GM19324 (cell line): ENCODE results near the gene SENP2.
"Not testable (repeated sequence)": the region's sequence is repeated elsewhere in the genome, so short reads cannot be mapped to it uniquely, and the experiment has no call there.

Source experiments
- ATAC-seq: cut with Tn5 transposase; IDR thresholded peaks from one replicate; pipeline ENCODE4 v1.9.1; 2021; ENCODE audit warnings: mild to moderate bottlenecking, moderate library complexity; ENCODE audit not compliant: unreplicated experiment, low FRiP score

The SENP2 gene

DNA sequence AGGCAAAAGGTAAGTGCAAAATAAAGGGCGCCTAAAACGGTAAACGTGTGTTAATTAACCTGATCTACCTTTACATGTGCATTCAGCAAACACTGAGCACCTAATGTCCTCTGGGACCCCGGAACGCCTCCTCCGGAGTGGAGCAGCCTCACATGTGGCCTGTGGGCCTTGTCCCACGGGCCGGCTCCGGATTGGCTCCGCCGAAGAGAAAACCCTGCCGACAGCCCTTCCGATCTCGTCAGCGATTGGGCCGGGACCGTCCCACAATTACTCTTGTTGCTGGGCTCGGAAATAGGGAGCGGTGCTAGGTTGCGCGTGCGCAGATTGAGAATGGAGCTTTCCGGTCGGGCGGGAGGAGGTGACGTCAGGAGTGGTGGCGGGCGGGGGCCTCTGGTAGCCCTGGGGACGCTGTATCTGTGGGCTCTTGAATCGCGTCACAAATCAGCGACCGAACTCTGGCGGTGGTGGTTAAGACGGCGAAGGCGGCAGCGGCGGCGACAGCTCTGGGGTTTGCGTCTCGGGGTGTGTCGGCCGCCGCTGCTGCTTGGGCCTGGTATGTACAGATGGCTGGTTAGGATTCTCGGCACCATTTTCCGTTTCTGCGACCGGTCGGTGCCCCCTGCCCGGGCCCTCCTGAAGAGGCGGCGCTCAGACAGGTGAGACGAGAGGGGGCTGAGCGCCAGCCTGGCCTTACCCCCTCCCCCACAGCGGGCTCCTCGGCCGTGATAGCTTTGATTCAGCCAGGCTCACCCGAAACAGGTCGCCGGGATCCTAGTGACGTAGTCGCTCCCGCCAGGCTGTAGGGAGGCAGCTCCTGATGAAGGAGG lies at the start of gene SENP2:
TSS of gene SENP2 (plus strand) at position 437 of the 827 bp plus-strand sequence. CDS start at position 556, 119 bp downstream.
- peak; percentile 93 for ATAC-seq

DNA sequence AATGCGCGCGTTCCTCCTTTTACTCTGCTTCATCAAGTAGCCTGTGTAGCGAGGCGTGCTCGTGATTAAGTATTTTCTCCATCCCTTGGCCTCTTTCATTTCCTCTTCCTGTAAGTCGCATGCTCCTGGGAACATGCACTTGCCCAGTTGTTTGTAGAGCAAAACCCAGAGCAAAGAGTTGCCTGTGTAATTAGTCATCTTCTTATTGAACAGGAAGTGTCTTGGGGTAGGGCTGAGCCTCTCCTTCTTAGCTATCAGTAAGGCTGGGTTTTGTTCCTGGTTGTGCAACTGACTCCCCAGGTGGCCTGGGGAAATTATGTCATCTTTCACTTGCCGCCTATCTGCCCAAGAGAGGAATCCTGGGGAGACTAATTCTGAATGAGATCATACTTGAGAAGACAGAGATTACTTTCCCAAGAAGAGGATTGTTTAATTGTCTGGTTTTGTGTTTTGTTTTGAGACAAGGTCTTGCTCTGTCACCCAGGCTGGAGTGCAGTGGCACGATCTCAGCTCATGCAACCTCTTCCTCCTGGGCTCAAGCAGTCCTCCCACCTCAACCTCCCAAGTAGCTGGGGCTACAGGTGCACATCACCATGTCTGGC lies 48.6 kb upstream of the SENP2 start:
- peak; percentile 97 for ATAC-seq

GRCh38 chr3:185539934-185540333 lies 46.2 kb upstream of the SENP2 start:
- ATAC-seq, result no peak

GRCh38 chr3:185540695-185541094 lies 45.4 kb upstream of the SENP2 start:
- ATAC-seq, result no peak

GRCh38 chr3:185549122-185549521 lies 37.0 kb upstream of the SENP2 start:
- no peak for ATAC-seq

GRCh38 chr3:185549651-185550111 lies 36.4 kb upstream of the SENP2 start:
- no peak for ATAC-seq

DNA sequence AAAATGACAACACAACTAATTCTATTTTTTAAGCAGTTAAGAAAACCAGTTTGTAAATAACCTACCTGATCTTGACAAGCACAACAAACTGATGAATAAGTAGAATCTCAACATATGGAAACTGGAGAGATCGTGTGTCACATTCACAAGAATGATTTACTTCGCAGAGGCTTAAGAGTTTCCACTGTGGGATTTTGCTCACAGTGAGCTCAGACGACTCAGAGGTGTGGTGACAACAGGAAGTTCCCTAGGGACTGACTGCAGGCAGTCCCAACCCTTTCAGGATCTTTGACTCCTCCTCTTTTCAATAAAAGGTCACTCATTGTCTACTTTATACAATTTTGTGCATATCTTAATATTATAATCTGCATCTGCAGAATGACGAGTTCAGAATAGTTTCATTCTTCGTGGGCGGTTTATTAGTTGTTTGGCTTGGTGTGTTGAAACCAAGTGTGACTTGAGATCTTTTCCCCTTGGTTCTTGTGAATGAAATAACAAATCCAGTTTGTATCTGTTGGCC lies 33.7 kb upstream of the SENP2 start, which contains the start of gene LIPH:
TSS of gene LIPH (minus strand) at position 231 of the 520 bp plus-strand sequence. CDS start at position 114, 117 bp downstream.
- peak; percentile 64 for ATAC-seq

GRCh38 chr3:185555101-185555501 lies 31.0 kb upstream of the SENP2 start:
- no peak for ATAC-seq

DNA sequence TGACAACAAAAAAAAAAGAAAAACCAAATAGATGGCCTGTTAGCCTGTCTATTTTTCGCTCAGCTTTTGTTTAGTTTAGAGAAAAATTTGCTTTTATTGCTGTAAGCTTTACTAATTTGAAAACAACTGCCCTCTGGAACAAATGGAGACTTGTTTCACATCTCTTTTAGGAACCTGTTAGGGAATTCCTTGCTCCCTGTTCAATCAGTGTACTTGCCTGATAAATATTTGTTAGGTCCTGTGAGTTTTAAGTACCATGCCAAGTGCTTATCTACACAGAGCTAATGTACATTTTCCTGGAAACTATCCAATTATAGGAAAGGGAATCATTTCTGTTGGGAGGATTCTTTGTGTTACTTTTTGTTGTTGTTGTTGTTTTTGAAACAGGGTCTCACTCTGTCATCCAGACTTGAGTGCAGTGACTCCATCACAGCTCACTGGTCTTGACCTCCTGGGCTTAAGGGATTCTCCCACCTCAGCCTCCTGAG lies 30.2 kb upstream of the SENP2 start:
- no peak for ATAC-seq

DNA sequence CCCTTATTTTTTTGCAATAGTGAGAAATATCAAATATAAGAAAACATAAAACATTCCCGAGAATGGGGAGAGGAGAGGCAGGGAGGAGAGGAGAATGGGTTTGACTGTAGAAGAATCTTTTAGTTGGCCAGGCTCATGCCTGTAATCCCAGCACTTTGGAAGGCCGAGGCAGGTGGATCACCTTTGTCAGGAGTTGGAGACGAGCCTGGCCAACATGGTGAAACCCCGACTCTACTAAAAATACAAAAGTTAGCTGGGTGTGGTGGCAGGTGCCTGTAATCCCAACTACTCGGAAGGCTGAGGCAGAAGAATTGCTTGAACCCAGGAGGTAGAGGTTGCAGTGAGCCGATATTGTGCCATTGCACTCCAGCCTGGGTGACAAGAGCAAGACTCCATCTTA lies 29.5 kb upstream of the SENP2 start:
- ATAC-seq, result not testable (repeated sequence)

DNA sequence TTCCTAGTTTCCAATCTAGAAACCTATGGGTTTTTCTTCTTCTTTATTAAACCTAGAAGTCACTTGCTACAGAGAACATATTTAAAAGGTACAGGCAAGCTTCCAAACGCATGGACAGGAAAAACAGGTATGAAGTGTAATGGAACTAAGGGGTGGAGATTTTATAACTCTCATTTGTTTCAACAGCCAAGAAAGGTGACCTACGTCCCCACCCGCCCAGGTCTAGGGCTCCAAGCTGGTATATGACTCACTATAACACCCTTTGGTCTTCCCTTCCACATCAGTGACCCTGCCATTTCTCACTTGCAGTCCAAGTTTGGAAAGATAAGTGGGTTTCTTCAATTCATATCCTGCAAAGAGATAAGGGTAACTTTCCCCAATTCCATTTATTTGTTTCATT lies 27.7 kb upstream of the SENP2 start:
- ATAC-seq, result no peak

DNA sequence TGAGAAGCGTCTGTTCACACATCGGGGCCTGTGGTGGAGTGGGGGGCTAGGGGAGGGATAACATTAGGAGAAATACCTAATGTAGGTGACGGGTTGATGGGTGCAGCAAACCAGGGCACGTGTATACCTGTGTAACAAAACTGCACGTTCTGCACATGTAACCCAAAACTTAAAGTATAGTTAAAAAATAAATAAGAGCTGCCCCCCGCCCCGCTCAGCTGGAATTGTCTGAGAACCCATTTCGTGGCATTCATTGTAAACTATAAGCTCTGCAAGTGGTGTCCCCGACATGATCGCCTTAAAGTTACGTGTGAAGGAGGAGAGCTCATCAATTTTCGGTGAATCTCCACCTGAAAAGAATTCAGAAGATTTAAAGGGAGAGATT lies 26.4 kb upstream of the SENP2 start:
- ATAC-seq, result no peak

DNA sequence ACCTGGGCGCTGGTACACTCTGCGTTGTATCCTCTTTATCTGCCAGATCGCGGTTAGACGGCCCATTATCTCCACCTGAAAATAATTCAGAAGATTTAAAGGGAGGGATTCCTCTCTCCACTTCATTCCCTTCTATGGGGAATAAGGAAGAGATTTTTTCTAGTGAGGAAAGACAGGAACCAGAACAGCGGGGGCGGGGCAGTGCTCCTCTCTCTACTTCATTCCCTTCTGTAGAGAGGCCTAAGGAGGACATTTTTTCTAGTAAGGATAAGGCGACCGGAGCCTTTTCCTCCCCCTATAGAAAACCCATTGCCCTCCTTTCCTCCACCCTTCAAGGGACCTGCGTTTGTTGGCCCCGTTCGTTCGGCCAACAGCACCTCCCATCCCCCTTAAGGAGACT lies 25.4 kb upstream of the SENP2 start:
- ATAC-seq, result no peak

DNA sequence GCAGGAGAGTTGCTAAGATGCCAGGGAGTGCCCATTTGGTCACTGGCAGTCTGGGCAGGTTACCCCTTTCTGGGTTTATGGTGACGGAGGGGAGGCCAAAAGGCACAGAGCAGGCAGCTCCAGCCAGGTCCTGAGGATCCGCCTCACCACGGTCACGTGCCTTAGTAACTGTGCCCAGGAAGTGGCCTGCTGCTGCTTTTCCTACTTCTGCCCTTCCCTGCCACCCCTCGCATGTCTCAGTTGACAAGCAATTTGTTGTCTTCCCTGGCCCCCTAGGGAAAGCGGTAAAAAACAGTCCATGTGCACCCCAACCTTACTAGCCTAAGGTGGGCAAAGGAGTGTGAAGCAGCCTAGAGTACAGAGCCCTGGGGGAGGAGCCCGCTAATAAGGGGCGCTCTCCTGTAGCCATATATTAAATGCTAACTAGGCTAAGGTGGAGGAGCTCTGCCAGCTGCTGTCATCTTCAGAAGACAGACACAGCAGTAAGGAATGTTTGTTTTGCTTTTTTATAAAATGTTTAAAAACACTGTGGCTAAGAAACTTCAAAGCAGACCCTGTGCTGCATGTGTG lies 24.6 kb upstream of the SENP2 start:
- no peak for ATAC-seq

DNA sequence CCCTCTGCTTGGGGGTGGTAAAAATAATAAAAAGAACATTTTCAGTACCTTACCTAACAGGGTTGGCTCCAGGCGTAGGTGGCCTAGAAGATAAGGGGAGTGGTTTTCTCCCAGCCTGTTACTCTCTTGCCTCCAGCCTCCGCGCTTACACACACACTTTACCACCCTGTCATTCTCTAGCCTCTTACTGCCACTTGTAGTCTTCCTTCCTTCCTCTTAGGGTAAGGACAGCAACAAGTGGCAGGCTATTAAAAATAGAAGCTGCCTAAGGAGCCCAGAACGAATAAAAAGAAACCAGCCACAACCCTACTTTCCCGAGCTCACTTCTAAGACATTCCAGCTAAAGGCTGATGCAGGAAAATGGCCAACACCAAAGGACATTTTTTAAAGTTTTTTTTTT lies 24.1 kb upstream of the SENP2 start:
- ATAC-seq, result no peak

GRCh38 chr3:185572183-185572582 lies 13.9 kb upstream of the SENP2 start:
- no peak for ATAC-seq

DNA sequence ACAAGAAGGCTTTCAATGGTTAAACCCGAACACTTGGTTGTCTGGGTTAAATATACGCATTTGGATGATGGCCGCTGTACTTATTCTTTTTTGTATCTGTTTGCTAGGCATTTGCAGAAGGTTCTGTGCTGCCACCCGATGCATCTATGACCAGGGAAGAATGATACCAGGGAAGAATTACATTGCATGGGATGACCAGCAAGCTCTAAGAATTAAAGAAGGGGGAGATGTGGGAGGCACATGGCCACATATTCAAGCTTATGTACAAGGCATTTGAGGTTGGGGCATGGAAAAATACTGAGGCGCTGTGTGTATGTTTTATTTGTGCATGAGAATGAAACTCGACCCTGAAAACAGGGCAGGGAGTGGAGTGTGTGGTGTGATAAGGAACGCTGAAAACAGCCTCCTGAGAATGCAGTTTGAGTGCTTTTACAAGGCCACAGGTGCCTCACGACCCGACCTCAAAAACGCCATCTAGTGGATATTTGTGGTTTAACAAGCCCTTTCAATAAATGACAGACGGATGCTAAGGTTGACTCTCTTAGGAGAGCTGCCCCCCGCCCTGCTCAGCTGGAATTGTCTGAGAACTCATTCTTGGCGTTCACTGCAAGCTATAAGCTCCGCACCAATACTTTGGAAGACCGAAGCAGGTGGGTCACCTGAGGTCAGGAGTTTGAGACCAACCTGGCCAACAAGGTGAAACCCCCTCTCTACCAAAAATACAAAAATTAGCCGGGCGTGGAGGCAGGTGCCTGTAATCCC lies 10.8 kb upstream of the SENP2 start:
- ATAC-seq, result not testable (repeated sequence)

GRCh38 chr3:185582236-185582635 lies 3.9 kb upstream of the SENP2 start:
- ATAC-seq, result no peak

DNA sequence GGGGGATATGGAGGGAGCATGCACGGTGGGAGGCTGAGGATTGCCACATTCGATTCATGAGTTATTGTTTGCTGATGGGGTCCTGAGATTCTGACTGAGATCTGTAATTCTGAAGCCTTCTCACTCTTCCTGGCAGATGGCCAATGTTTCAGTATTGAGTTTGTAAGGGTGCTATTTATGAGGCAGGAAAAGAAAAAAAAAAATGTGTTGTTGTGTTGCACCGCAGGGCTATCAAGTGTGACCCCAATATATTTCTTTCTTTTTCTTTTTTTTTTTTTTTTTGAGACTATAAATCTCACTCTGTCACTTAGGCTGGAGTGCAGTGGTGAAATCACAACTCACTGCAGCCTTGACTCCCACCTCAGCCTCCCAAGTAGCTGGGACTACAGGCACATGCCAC lies 3.2 kb upstream of the SENP2 start:
- no peak for ATAC-seq

DNA sequence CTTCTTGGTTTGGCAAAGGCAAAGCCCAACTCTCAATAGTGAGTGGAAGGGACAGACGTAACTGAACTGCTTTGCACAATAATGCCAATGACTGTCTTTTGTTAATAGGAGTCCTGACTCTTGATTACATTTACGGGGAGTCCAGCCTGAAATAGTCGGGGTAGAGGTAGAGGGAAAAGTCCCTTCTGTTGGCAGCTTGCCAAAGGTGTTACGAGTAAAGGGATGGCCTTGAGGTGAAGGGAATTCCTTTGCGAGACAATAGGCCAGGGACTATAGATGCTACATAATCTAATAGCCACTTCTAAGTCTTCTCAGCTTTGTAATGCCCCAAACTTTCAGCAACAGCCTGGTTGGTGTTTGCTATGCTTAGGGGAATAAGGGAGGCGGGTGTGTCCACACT lies 2.2 kb upstream of the SENP2 start:
- ATAC-seq, result no peak
